Ecto neural progenitor cell (in vitro differentiated cells): ENCODE results near the gene TMCC2.
A peak's percentile ranks its signal among the peaks of the same experiment; 100 is the strongest.

Experiments
- DNase-seq: peaks from one replicate; pipeline ENCODE4 v3.0.0-alpha.2; 2018; ENCODE audit warnings: low spot score

The TMCC2 gene

GRCh38 chr1:205241366-205242030 lies 13.8 kb downstream of the TMCC2 start:
- DNase-seq = no peak

- no peak for DNase-seq
Measured at GRCh38 chr1:205243350-205244191, 15.8 kb downstream of the TMCC2 start.

DNA sequence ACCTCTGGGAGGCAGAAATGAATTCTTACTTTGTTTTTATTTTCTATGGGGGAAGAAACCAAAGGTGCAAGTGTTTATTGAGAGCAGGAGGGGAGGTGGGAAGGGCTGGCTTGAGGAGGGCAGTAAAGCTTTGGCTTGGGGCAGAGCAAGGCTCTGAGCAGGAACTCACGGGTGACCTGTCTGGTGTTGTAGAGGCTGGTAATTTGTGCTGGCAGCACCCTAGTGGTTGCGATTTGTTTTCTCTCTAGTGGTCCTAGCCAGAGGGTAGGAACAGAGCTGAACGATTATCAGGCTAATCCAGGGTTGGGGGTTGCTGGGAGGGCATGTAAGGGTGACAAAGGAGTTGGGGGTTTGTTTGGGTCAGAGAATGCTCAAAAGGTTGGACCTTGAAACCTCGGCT lies 16.6 kb downstream of the TMCC2 start:
- DNase-seq = no peak

DNA sequence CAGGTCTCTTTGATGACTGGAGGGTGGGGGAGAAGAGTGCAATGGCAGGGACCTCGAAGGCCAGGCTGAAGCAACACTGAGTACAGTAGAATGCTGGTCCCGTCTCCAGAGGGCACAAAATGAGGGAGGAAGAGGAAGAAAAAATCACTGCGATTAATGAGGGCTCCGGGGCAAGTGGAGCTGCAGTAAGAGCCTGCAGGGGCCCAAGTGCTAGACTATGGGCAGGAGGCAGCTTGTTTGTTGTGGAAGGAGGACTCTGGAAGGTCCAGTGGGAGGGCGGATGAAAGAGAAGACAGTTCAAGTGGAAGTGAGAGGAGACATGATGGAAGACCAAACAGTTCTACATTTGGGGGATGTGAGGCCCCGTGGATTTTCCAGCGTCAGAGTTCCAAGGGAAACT lies 17.4 kb downstream of the TMCC2 start:
- no peak for DNase-seq

GRCh38 chr1:205246351-205247119 lies 18.8 kb downstream of the TMCC2 start:
- no peak for DNase-seq

DNA sequence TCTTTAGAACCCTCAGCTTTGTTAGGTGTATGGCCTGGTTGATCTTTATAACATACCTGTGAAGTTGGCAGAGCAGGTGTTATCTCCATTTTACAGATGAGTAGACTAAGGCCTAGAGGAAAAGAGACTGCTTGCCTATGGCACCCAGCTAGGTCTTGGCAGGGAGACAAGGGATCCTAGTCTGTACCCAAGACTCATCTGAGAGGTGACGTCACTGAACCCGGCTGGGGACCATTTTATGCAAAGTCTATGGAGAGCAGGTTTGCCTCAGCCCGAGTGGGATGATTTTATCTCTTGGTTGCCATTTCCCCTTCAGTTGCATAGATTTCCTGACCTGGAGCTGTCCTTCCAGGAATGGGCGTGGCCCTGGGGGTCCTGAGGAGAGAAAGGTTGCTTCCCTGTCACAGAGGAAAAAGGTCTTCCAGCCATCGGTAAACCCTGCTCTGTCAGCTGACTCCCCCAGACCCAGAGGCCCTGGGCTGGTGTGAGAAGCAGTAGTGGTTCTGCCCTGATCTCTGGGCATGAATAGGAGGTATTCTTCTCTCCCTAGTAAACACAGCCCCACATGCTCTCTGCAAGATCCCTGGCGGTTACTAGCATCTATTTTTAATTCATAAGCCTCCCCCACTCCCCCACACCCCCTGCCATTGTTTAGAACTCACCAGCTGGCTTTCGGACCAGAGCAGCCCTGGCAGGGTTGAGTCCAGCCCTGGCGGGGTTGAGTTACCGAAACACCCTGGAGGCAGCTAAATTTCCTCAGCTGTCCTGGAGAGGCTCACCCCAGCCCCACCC lies 19.6 kb downstream of the TMCC2 start:
- DNase-seq = no peak

- no peak for DNase-seq
Measured at GRCh38 chr1:205248793-205249601, 21.3 kb downstream of the TMCC2 start.

GRCh38 chr1:205249651-205250050 lies 21.9 kb downstream of the TMCC2 start:
- no peak for DNase-seq

DNA sequence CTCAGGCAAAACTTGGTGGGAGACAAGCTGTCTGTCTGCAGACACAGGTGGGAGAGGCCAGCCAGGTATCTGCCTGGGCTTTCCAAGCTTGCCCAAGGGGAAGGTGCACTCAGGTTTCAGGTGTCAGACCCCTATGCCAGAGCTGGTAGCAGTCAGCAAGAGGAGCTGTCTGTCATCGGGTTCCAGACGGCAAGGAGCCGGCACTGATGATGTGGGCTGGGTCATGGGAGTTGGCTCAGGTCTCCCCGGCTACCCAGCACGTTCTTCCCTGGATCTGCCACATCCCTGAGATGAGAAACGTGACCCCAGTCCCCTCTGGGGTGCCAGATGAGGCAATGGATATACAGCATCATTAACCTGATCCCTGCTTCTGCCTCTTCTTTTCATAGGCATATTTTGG lies 23.0 kb downstream of the TMCC2 start:
- no peak for DNase-seq

- no peak for DNase-seq
Measured at GRCh38 chr1:205251576-205251975, 23.8 kb downstream of the TMCC2 start.

- peak; percentile 89 for DNase-seq
Measured at GRCh38 chr1:205255941-205256780, 28.4 kb downstream of the TMCC2 start.

DNA sequence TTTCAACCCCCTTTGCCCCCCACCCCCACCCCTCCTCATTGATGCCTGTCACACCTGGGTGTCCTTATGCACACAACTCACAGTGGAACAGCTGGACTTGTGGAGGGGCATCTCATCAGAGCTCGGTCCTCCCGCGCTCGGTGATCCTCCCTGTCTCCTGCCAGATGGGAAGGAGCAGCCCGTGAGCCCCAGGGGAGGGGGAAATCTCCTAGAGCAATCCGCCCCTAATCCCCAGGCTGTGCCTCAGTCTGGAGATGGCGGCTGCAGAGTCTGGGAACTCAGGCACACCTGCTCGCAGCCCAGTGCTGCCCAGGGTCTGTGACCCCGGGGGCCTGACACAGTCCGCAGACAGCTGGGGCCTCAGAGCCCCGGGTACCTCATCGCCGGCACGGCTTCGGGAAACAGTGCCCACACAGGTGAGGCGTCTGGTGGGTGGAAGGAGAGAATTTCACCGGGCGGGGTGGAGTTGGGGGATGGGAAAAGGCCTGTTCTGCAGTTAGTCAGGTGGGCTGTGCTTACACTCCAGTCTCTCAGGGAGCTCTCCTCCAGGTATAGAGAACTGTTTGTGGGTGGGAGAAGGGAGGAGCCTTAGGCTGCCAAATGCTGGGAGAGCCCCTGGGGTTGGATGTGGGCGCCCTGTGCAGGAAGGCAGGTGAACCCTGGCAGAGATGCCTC lies 29.3 kb downstream of the TMCC2 start:
- no peak for DNase-seq

DNA sequence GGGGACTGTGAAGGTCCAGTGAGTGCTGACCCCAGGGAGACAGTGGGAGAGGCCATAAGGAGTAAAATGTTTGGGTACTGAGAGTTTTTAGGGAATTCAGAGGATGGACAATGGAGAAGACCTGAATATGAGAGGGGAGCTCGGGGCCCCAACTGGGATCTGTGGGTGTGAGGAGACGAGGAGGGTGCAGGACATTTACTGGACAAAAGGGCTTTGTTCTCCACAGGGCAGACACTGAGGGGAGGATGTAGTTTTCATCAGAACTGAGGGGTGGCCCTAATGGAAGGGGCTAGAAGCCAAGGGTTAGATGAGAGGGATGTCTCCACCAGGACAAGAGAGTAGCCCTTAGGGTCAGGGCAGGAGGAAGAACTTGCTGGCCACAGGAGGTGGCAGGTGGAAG lies 30.0 kb downstream of the TMCC2 start:
- no peak for DNase-seq

DNA sequence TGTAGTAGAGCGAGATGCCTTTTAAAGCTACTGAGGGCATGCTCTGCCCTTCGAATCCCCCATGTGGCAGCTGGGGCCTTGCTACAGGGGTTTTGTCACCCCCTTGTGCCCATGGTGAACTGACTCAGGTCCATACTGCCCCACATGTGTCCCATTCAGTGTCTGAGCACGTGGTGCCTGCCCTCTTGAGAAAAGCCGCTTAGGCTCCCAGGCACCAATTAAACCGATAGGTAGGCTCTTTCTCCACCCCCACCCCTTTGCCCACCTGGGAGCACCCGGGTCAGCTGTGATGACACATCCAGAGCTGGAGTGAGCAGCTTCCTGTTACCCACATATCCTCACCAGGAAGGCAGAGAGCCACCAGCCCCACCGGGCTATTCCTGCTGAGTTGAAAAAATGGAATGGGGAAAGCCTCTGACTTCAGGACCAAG lies 30.5 kb downstream of the TMCC2 start:
- no peak for DNase-seq

DNA sequence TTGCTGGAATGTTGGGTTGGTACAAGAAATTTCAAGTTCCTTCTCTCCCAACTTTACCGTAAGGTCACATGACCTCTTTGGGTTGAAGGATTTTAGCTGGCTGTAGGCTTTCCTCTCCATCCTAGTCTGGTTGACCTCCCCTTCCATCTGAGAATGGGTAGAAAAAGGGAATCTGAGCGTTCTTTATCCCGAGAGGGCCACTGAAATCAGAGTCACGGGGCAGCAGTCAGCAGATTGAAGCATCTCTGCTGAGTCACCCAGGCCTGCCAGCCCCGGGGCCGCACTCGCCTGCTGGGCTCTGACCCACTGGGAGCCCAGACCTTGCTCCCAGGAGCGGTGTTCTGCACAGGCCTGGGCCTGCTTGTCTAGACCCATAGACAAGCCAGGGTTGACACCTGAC lies 31.0 kb downstream of the TMCC2 start:
- DNase-seq = no peak

- no peak for DNase-seq
Measured at GRCh38 chr1:205259324-205259832, 31.6 kb downstream of the TMCC2 start.

GRCh38 chr1:205259998-205260397 lies 32.3 kb downstream of the TMCC2 start:
- DNase-seq = no peak

- no peak for DNase-seq
Measured at GRCh38 chr1:205260948-205261732, 33.4 kb downstream of the TMCC2 start.
